CD4-positive, alpha-beta T cell treated with Interferon alpha-2 for 1 hour (primary cell): Measurements from ENCODE around the gene C1RL.
"Not testable (repeated sequence)": the region's sequence is repeated elsewhere in the genome, so short reads cannot be mapped to it uniquely, and the experiment has no call there.

Experiments used
- DNase-seq, 2 donors: peaks; one replicate each; pipeline ENCODE4 v3.0.0-alpha.2; 2020 to 2022

Gene C1RL

DNA sequence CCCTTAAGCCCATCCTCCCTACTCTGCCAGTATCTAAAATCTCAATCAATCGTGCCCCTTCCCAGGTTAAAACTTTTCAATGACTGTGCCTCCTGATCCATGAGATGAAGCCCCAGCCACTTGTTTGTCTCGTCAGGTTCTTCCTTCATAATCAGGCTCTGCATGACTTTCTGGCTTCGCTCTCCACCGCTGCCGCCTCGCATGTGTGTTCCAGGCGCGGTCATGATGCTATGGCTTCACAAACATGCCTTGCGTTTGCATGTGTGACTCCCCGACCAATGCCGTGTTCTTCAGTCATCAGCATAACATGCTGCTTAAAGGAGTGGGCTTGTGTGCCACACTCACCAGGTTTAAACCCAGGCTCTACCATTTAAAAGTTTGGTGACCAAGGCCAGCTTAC is 5.0 kb upstream of the C1RL start:
- no peak for DNase-seq

DNA sequence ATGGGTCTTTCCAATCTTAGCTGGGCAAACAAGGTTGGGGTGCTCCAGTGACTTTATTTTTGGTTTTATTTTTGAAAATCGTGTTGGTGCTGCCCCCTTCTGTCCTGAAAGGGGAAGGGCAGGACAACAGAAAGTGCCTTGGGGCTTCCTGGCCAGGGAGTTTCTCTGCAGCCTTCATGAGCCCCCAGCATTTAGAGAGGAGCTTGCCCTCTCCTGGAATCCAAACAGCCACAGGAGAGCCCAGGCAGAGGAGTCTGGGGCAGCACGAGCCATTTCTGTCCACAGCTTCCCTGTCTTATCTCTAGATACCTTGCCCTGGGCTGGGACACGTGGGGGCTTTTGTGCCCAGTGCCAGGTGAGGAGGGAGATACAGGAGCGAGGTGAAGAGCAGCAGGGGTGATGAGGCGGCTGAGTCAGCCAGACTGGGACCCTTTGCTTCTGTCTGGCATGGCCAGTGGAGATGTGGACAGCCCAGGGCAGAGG is 4.4 kb upstream of the C1RL start:
- DNase-seq = peak; percentile 26 to 76

DNA sequence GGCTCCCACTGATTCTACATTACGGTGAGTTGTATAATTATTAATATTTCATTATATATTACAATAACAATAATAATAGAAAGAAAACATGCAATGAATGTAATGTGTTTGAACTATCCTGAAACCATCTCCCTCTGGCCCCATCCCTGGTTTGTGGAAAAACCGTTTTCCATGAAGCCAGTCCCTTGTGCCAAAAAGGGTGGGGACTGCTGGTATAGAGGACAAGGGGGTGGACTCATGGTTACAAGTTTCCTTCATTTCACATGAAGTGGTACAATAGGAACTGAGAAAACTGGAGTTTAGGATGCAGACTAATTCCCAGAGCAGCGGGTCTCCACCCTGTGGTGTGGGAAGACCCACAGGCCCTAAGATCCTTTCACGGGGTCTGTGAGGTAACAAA is 3.0 kb upstream of the C1RL start:
- DNase-seq = no peak

DNA sequence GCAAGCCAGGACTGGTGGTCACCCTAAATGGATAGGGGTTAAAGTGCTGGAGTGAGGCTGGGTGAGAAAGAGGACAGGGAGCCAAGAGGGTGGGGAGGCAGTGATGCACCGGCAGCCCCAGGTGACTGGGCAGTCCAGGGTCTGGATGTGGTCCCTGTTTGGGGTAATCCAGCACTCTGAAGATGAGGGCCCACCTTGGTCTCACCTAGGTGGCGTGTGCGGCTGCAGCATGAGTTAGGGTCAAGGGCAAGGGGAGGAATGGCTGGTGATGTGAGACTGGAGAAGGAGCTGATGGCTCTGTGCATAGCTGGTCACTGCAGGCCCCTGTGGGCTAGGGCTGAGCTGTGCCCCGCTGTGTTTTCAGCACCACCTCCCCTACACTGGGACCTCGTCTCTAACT is 1.6 kb upstream of the C1RL start:
- DNase-seq = no peak

DNA sequence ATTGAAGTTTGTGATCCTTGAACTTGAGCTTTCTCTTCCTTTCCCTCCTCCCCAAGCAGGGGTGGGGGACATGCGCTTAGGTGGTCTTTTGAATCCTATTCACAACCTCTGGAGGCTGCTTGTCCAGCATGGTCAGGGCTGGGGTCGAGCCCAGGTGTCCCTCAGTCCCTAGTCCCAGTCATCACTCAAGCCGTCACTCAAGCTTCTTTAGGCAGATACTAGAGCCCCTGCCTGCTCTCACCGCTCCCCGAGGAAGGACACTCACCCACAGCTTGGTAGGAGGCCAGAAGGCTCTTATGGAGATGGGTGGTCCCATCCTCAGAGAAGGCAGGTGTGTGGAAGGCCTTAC is 532 bp upstream of the C1RL start:
- DNase-seq = no peak

DNA sequence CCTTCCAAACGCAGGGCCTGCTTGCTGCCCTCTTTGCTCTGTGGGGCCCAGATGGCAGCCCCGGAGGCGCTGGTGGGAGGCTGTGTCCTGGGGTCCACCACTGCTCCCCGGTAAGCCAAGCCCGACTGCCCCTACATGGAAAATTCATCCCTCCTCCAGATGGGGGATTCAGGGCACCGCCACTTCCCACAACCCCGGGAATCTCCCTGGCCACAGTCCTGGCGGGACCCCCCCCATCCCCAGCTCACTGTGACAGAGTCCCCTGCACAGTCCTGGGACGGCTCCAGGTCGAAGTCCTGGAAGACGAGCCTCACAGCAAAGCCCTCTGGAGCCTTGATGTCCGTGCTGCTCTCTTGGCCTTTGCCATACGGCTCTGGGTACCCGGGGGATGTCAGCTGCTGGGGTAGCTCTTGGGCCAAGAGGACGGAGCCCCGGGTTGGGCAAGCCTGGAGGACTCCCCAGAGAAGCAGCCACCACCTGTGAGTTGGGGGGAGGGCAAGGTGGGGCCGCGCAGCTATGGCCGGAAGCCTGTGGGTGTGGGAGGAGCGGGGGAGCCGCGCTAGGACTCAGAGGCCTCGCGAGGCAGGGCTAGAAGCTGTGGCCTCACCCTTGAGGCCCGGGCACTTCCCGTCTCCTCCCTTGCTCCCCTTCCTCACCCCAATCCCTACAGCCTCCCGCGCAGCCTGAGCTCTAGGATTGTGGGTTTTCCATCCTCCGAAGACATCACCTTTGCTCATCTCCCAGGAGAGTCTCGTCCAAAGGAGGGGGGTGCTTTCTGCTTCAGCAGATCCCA is 815 bp downstream of the C1RL start:
- peak; percentile 68 to 81 for DNase-seq

DNA sequence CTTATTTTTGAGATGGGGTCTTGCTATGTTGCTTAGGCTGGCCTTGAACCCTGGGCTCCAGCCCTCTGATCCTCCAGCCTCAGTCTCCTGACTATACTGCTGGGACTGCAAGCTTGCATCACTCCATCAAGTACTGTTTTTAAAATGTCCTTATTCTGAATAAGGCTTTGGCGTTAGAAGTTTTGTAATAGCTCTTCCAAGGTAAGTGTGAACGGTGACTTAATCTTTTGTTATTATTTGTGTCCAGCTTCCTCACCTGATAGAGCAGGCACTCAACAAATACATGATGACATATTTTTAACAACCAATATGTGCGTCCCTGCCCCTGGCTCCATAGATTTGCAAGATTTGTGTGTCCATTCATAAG is 1.4 kb downstream of the C1RL start:
- DNase-seq = no peak

DNA sequence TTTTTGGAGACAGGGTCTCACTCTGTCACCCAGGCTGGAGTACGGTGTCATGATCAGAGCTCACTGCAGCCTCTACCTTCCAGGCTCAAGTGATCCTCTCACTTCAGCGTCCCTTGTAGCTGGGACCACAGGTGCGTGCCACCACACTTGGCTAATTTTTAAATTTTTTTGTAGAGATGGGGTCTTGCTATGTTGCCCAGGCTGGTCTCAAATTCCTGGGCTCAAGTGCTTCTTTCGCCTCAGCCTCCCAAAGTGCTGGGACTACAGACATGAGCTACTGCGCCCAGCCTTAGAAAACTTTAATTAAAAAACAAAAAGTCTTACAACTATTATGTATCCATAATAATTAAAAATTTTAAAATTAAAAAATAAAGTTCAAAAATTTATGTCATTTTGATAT is 1.8 kb downstream of the C1RL start:
- not testable (repeated sequence) for DNase-seq

DNA sequence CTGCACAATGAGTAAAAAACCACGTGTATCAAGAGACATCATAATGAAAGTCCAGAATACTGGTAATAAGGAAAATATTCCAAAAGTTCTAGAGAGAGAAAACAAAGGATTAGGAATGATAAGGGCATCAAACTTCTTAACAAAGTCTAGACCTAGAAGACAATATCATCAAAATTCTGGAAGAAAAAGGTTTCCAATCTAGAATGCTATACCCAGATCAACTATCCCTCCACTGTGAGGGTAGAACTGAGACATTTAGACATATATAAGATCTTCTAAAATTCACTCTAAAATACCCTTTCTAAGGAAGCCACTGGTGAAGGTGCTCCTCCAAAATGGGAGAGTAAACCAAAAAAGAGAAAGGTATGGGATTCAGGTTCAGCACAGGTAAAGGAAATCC is 2.9 kb downstream of the C1RL start:
- DNase-seq = no peak

DNA sequence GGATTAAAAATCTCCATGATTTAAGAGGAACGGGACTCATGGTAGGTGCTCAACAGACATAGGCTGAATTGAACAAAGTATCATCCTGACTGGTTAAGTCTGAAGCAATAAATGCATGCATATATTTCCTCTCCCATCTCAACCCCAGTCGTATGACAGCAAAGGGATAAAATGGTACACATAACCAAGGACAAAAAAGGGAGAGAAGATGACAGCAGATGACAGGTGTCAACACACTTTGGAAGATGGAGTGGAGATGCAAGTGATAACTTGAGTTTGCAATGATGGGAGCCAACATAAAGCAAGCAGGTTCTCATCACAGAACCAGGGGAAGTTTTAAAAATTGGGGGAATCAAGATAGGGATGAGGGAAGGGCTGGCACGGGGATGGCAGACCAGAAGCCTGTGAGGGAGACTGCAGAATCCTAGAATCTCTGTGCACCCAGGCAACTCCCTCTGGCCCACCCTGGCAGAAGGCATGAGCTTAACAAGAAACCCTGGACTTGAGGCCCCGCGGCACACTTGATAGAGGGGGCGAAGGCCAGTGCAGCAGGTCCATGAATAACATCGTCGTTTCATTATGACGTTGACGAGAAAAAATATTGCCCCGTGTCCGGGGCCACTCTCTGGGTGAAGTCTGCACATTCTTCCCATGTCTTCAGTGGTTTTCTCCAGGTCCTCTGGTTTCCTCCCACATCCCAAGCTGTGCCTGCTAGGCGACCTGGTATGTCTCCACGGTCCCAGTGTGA is 5.0 kb downstream of the C1RL start:
- no peak for DNase-seq

DNA sequence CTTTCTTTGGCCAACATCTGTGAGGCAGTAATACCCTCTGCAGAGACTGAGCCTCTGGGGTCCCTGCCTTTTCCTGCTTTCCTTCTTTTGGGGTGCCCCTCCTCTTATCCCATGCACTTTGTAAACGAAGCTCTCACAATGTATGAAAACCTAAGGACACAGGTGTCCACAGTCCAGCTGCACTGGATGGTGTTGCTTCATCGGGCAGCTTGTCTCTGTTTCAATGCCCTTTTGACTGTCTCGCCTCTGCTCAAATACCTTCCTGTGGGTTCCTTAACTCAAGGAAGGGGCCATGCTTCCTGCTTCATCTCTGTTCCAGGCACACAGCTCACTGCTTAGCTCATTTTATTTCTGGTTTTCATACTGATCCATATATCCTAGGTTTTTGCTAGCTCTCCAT is 6.4 kb downstream of the C1RL start:
- no peak for DNase-seq

DNA sequence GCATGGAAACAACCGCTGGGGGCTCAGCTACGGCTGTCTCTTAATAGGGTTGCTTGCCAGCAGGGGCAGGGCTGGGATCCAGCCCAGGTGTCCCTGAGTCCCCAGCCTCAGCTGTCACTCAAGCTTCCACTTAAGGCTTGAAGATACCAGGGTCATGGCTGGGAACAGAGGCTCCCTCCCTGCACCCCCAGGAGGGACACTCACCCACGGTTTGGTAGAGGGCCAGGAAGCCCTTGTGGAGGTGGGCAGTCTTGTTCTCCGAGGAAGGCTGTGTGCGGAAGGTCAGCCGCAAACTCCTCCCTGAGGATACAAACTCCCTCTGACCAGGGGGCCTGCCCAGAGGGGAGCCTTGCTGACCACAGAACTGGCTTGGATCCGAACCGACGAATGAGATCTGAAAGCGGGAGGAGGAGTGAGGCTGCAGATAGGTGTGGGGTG is 7.3 kb downstream of the C1RL start:
- no peak for DNase-seq

DNA sequence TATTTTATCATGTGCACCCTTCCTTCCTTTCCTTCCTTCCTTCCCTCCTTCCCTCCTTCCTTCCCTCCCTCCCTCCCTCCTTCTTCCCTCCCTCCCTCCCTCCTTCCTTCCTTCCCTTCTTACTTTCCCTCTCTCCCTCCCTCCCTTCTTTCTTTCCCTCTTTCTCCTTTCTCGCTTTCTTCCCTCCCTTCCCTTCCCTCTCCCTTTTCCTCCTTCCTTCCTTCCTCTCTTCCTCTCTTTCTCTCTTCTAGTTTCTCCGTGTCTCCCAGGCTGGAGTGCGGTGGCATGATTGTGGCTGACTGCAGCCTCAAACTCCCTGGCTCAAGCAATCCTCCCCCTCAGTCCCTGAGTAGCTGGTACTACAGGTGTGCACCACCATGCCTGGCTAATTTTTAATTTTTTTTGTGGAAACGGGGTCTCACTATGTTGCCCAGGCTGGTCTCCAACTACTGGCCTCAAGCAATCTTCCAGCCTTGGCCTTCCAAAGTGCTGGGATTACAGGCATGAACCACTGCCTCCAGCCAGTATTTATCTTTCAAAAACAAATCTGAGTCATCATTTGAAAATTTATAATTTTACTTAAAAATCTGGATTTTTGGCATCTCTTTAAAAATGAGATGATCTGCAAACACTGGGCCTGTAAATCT is 7.8 kb downstream of the C1RL start:
- no peak for DNase-seq

DNA sequence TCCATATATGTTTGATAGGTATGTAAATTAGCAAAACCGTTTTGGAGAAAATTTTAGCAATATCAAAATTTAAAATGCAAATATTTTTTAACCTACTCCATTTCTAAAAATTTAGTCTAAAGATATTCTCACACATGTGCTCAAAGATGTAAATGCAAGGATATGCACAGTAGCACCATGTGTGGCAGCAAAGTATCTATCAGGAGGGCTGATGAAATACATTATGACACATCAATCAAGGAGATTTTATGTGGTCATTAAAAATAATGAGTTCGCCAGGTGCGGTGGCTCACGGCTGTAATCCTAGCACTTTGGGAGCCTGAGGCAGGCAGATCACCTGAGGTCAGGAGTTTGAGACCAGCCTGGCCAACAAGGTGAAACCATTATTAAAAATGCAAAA is 8.8 kb downstream of the C1RL start:
- DNase-seq = no peak

DNA sequence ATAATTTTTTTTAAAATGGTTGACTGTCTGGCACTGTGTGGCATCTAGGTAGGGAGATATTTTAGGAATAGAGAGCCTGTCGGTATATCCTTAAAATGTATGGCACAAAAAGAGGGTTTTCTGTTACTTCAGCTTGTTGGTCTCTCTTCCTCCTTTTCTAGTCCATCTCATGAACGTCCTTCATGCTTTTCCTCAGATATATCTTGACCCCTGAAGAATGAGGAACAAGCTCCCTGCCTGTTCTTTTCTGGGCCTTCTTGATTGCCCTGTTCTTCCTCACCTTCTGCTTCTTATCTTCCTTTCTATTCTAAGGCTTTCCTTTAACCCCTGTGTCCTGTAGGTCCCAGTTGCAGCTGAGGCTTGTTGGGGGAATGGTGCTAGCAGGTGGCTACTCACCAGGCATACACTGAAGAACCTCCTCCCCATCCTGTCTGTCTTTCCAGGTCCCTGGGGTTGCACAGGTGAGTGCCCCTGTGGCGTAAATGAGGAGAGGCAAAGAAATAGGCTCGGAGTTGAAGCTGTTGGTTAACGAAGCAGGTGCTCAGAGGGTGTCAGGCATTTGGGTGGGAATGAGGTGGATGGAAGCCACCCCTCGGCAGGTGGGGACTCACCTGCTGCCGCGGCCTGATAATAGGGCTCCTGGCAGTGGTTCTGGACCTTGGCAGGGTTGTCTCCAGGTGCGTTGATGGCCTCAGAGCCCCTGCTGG is 9.6 kb downstream of the C1RL start:
- DNase-seq = no peak

DNA sequence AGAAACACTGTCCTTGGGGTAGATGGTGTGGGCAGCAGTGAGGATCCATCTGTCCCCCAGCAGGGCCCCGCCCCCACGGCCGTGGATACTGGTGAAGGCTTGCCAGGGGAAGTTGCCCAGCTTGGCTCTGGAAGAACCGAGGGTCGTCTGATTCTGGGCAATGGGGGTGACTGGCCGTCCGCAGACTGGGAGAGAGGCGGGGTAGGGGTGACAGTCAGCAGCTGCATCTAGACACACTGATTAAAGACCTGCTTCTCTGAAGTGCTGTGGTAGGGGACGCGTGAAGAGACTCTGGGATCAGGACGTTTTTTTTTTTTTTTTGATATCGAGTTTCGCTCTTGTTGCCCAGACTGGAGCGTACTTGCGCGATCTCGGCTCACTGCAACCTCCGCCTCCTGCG is 12.0 kb downstream of the C1RL start:
- DNase-seq = no peak

DNA sequence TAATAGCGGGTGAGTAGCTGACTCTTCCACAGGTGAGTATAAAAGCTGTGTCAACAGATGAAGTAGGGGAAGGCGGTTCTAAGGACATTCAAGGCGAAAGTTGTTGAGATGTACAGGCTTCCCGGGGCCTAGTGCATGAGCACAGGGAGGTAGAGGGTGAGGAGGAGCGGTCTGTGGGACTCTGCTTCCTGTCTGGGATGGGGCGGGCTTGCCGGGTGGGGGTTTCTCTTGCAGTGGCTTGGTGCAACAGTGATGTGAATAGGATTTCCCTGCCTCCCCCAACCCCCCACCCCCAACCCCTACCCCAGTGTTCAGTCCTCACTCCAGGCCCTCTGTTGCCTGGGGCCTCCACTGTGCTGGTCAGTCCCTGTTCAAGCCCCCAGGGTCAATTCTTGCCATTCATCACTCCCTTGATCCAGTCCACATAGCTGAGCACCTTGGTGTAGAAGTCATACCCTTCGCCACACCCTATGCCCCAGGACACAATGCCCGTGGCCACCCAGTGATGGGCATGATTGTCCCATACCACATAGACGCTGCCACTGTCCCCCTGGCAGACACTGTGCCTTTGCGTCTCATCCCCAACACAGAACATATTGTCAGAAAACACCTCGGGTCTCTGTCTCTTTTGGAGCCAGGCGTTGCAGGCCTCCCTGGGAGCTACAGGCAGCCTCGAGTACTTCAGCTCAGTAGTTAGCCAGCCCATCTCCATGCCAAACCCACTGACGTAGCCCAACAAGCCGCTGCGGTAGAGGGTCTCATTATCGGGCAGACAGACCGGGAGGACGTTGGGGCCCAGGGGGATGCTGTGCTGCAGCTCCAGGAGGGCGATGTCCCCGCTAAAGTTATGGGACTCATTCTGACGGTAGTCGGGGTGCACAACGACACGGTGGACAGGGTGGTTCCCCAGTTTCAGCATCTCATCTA is 12.7 kb downstream of the C1RL start:
- no peak for DNase-seq

DNA sequence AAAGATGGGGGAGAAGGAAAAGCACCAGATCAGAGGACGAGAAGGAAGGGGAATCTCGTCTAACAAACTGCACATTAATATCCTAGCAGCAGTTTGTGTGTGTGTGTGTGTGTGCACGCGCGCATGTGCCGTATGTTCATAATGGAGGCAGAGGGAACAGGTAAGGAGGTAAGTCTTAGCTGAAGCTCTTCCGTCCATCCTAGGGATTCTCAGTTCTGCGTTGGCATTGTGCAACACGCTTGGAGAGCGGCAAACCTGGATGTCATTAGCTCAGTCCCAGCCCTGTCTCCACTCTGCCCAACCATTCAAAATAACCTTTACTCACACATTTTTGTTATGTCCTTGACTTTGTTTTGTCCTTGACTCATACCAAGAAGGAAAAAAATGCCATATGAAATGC is 15.1 kb downstream of the C1RL start:
- DNase-seq = no peak

DNA sequence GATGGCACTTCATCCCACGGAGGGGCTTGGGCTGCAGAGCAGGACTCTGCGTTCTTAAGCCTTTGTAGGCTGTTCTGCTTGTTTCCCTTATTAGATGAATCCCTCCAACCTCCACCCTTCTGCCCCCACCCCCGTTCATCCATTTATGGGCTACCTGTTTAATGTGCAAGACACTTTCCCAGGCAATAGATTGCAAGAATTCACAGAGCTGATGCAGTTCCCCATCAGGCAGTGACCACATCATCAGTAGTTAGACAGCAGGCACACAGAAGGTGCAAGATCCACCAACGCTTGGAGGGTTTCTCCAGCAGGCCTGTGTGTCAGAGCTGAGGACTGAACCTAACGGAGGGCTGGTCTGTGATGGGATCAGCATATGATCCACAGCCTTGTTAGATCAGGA is 15.5 kb downstream of the C1RL start:
- DNase-seq = no peak

DNA sequence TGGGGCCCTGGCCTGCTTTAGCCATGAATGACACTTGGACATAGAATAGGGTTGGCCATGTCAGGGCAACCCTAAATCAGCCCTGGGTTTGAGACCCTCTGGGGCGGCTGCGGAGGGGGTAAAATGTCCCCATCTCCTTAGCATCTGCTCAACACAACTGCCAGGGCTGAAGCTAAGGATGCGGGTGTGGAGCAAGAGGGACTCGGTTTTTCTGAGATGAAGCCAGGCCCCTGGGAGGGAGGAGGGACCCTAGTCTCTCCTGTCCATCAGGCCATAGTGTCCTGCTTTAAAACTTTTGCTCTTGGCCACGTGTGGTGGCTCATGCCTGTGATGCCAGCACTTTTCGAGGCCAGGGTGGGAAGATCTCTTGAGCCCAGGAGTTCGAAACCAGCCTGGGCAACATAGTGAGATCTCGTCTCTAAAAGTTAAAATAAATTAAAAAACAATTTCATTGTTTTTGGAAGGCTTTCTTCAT is 16.0 kb downstream of the C1RL start:
- DNase-seq = no peak

DNA sequence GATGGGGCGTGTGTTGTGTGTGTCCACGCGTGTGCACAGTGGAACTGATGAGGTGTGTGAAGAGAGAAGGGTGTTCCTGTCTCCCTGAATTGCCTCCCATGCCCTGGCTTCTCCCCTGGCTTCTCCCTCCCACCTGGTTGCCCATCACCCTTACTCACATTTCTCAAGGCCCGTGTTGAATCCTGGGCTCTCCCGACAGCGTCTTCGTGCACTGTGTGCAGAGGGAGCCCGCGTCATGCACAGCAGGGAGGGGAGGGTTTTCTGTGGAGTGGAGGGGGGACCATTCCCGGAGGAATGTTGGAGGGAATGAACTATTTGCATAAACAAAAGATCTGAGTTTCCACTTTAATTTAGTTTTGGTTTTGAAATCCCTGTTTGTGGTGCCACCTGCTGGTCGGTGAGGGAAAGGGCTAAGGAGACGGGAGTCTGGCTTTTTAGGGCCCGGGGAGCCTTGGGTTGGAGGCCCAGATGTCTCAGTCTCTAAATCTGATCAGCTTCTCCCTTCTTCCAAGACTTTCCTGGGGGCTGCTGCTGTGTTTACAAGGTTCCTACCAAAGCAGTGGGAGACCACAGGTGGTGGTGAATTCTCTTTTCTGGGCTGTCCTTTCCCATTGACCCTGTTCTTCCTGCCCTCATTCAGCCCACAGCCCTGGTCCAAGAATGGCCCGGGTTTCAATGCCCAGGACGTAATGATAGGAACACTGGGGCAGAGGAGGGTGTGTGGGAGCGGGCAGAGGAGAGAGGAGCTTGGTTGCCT is 16.6 kb downstream of the C1RL start, which contains the start of gene C1R:
C1R (minus strand) TSS at position 217 of the 757 bp plus-strand sequence; CDS start at position 160, 57 bp downstream.
- DNase-seq = peak; percentile 58 to 74
